AG04450 (cell line): ENCODE measurements around the gene NEO1. TPM values are rescaled to one million over a fixed set of nuclear protein-coding genes. Genes with fewer than 3 reads are reported as not detected.

Experiments
- CTCF ChIA-PET: fragments of 300-600, 350-600 bp; formaldehyde crosslinking; extraction: SDS; loops from one replicate; lab custom pipeline; 2022; ENCODE audit warnings: antibody characterized with exemption, inconsistent platforms; lab: Charles Lee
- POLR2A ChIA-PET: fragments of 350-600 bp; formaldehyde crosslinking; extraction: SDS; loops from one replicate; lab custom pipeline; 2021; ENCODE audit warnings: antibody characterized with exemption, inconsistent platforms; lab: Yijun Ruan, JAX
- DNase-seq: peaks from one replicate; pipeline ENCODE4 v3.0.0-alpha.2; 2011; ENCODE audit warnings: low read depth, low spot score
- H3K27ac ChIP-seq: one replicate; pipeline ENCODE4 v1.5.1; 2012; ENCODE audit warnings: low read depth, low read length, control low read depth
- H3K27me3 ChIP-seq: one replicate; pipeline ENCODE4 v1.6.0; 2012; ENCODE audit warnings: low read length; ENCODE audit not compliant: control insufficient read depth, insufficient read depth
- H3K4me3 ChIP-seq: 2 replicates; pipeline ENCODE4 v1.5.1; 2011; ENCODE audit warnings: mild to moderate bottlenecking, low read depth, low read length, control low read depth
- H3K9me3 ChIP-seq: 2 replicates; pipeline ENCODE4 v1.5.1; 2012; ENCODE audit warnings: low read length; ENCODE audit not compliant: control insufficient read depth, insufficient read depth
- CTCF ChIP-seq: IDR thresholded peaks from 2 replicates; pipeline ENCODE4 v1.5.1; 2011; ENCODE audit warnings: low read depth, low read length, control low read depth, inconsistent platforms
- polyA plus RNA-seq: library from polyadenylated mRNA; depleted of rRNA; stranded (reverse); fragments of >200 nt; gene quantifications from 2 replicates; pipeline ENCODE4 v1.2.3, GENCODE V29; 2011

The NEO1 gene
- polyA plus RNA-seq, 1 experiment, result 3.5 TPM

- CTCF ChIA-PET, result interaction anchor here (0.6 kb wide), 1 partner anchor 369 kb away, joined by 3 read pairs; no protein-coding TSS in a partner anchor
- no peaks in the 10 kb centered on the region for H3K9me3 ChIP-seq
- no peak overlapping the region for H3K27ac ChIP-seq
- DNase-seq, result no peak
- no peaks in the 10 kb centered on the region for H3K27me3 ChIP-seq
- no peak for TF ChIP-seq CTCF
- H3K4me3 ChIP-seq, result no peak overlapping the region
- POLR2A ChIA-PET, result no interaction called here
These were observed 279.2 kb downstream of the NEO1 start for GRCh38 chr15:73331501-73331900.

- H3K27me3 ChIP-seq, result no peaks in the 10 kb centered on the region
- H3K4me3 ChIP-seq, result no peak overlapping the region
- no peak overlapping the region for H3K27ac ChIP-seq
- POLR2A ChIA-PET, result no interaction called here
- no peak for DNase-seq
- no peaks in the 10 kb centered on the region for H3K9me3 ChIP-seq
- no peak for TF ChIP-seq CTCF
- CTCF ChIA-PET, result no interaction called here
These were observed 280.0 kb downstream of the NEO1 start for GRCh38 chr15:73331991-73332925.

GRCh38 chr15:73333001-73333400 is 280.7 kb downstream of the NEO1 start:
- ChIA-PET POLR2A (no interaction called here), CTCF (no interaction called here)
- no peak for DNase-seq

GRCh38 chr15:73334086-73334485 is 281.8 kb downstream of the NEO1 start:
- H3K27me3 ChIP-seq, result no peaks in the 10 kb centered on the region
- no peak for DNase-seq
- H3K4me3 ChIP-seq, result no peak overlapping the region
- no peaks in the 10 kb centered on the region for H3K9me3 ChIP-seq
- ChIA-PET CTCF (no interaction called here), POLR2A (no interaction called here)
- TF ChIP-seq CTCF, result no peak
- no peak overlapping the region for H3K27ac ChIP-seq

More at GRCh38 chr15:73333001-73333400, 280.7 kb downstream of the NEO1 start:
- H3K9me3 ChIP-seq, result no peaks in the 10 kb centered on the region
- no peaks in the 10 kb centered on the region for H3K27me3 ChIP-seq
- no peak for TF ChIP-seq CTCF
- no peak overlapping the region for H3K27ac ChIP-seq
- H3K4me3 ChIP-seq, result no peak overlapping the region

- CTCF ChIA-PET, result interaction anchor here (0.7 kb wide), 1 partner anchor 440 kb away, joined by 3 read pairs; no protein-coding TSS in a partner anchor
- no peaks in the 10 kb centered on the region for H3K27me3 ChIP-seq
- DNase-seq, result no peak
- H3K27ac ChIP-seq, result no peak overlapping the region
- POLR2A ChIA-PET, result no interaction called here
- H3K9me3 ChIP-seq, result no peaks in the 10 kb centered on the region
- TF ChIP-seq CTCF, result no peak
- no peak overlapping the region for H3K4me3 ChIP-seq
These were observed 282.8 kb downstream of the NEO1 start for GRCh38 chr15:73335026-73335425.
